NAMALWA (cell line): ENCODE measurements around the gene PTPRD.

Experiments used
- DNase-seq: peaks from one replicate; pipeline ENCODE4 v3.0.0-alpha.2; 2015; ENCODE audit warnings: low spot score

Gene PTPRD

DNA sequence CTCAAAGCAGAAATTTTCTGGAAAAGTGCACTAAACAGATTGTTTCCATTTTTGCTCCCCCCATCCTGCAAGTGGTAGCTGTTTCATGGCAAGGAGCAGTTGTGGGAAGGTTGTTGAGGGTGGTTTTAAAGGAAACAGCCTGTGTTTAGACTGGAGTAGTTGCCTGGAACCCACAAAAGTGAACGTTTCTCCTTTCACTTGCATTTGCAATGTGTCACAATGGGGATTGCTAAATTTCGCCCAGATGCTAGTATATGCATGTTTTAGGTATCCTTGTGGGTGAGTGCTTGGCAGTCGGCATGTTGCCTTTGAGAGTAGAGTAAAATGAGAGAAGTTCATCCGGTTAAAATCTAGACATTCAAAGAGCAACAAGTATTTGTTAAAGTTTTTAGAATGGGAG, 1713.3 kb downstream of the PTPRD start:
- no peak for DNase-seq

DNA sequence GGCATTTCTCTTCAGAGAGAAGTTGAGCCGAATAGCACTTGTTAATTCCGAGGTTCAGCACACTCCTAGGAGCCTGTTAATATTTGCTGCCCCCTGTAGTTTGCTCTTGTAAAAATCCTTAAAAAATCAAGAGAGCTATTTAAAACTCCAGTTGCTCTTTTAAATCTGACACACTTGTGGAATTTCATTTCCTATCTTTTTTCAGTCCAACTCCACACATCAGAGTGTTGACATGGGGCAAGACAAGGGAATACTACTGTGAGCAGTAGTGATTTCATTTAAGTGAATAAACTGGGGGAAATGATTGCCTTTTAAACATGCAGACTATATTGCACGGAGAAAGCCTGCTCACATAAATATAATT, 1717.0 kb downstream of the PTPRD start:
- DNase-seq: peak; percentile 61

DNA sequence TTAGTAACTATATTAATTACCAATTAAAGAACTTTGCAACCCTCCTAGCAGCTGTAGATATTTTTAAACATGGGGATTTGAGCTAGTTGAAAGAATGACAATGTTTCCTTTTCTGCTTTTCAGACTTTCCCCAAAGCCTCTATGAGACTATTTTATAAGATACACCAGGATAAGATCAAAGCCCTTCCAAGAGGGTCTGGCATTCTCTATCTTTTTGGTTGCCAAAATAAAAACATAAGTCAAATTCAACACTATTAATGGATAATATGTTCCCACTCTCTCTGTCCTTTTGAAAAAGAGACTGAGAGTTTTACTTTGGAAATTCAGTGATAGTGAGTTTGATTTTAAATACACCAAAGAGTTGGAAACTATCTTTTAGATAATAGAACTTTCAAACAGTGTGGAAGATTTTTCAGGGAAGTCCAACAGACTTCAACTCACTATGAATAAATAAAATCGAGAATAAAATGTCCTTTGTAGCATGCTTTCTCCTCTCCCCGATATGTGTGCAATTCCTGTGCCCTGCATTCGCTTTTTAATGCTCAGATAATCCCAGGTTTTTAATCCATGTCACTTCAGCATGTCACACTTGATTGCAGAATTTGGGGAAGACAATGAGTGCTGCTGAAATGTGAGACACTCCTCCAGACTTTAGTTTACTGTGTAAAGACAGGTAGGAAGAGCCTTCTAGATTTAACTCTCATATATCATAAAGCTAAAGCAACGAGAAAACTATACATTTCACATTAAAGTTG, 1717.5 kb downstream of the PTPRD start:
- no peak for DNase-seq

DNA sequence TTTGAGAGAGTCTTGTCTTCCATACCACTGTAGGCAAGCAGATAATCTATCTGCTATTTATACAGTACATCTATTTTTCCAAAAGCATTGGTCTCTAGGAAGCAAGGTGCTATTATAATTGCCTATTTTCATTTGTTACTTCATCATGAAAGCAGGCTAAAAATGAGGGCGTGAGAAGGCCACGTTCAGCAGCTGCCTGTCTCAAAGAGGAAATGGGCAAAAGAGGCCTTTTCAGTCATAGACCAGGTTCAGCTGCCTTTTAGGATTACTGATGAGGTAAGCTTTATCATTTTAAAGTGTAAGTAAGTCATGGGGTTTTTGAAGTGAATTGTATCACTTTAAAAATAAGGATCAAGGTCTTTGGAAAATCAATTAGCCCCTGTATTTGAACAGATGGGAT, 1722.1 kb downstream of the PTPRD start:
- DNase-seq: no peak

DNA sequence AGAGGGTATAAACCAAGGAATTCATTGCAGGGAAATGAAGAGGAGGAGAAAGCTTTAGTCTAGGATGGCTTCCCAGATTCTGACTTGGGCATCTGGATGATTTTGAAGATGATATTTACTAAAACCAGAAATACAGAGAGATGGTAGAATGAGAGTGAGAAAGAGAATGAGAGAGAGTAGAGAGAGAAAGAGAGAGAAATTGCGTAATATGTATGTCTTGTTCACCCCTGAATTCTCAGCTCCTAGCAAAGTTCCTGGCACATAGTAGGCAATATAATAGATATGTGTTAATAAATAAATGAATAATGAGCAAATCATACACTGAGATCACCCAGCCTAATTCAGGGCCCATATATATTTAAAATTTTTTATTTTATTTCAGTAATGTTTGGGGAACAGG, 1723.7 kb downstream of the PTPRD start:
- no peak for DNase-seq

GRCh38 chr9:8888591-8888990, 1724.2 kb downstream of the PTPRD start:
- no peak for DNase-seq

DNA sequence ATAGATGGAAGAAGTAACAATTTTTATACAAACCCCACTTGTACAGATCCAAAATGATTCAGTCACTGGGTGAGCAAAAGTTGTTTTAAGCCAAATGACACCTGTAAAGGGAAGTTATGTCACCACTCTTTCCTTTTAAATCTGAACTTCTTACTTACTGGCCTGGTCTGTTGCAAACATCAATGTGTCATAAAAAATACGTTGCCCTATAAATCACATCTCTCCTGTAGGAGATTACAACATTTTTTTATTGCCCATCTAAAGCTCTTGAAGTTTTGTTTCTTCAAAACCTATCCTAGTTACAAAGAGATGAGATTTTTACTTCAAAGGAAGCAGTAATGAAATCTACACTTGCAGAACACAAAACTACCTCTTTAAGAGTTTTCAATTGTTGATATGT, 1725.4 kb downstream of the PTPRD start:
- no peak for DNase-seq

DNA sequence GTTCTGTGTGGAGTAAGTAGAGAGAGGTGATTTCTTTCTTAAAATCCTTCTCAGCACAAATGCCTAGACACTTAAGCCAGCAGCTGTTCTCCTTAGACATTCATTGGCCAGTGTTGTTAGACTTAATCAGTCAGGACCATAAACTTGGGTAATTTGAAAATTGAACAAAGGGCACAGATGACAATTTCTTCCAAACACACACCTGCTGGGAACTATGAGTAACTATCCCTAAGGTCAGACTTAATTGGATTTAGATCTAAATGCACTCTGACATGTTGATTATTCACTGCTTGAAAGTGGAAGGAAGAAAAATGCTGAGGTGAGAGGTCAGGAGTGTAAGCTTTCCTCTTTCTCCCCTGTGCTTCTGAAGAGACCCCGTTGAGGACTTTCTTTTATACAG, 1729.5 kb downstream of the PTPRD start:
- DNase-seq: no peak

DNA sequence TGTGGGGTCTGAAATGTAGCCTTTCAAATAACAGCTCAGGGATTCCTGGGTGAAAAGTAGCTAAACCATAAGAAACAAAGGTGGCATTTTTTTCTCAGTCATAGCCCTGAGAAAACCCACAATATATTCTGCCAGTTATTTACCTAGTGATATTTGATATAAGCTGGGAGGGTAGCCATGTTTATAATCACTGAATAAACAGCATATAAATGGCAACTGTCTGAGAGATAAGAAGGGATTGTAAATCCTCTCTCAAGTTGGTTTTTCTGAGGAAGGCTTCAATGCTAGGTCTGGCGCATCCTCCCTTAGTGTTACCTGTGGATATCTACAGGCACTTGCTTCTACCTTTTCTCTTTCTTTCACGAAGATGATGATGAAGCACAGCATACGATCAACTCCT, 1732.7 kb downstream of the PTPRD start:
- DNase-seq: no peak

DNA sequence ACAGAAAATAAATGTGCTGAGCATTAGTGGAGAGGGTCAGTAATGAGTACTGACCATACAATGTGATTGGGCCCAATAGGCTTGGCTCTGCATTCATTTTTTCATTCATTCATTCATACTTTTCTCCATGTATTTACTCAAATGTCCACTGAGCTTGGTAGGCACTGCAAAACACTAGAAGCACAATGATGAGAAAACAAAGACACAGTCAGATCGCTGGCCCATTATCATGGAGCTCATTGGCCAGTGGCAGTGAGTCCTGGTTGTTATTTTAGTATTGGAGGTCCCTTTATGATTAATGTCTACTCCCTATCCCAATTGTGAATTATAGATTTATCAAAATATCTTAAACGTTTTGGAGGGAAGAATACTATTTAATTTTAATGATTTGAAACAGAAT, 1733.5 kb downstream of the PTPRD start:
- no peak for DNase-seq

DNA sequence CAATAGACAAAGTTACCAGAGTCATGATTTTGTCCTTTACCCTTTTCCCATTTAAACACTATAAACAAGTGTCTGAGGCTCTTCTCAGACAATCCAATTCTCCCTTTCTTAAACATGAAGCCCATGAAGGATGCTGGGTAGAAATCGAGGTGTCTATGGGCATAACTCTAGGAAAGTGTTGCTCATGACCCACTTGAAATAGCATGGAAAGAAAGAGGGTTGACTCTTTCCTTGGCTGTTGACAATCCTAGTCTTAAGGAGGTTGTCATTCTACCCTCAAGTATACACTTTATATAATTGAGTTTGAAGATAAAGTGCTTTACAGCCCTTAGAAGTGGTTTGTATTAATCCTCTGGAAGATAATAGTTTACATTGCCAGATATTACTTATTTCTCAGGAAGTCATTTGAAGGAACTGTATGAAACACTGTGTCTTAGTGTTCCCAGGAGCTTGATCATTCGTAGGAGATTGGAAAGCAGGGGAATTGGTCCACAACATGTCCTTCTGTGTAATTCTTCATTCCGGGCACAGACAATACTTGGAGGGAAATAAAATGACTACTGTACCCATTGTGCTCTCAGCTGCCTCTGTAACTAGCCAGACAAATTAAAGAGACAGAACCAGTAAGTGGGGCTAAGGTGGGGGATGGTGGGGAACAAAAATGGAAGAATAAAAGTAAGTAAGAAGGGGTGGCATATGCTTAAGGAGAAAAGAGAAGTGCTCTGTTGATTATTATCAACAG, 1734.9 kb downstream of the PTPRD start:
- no peak for DNase-seq

- DNase-seq: no peak
Observed at GRCh38 chr9:8876303-8876702, 1736.5 kb downstream of the PTPRD start.

DNA sequence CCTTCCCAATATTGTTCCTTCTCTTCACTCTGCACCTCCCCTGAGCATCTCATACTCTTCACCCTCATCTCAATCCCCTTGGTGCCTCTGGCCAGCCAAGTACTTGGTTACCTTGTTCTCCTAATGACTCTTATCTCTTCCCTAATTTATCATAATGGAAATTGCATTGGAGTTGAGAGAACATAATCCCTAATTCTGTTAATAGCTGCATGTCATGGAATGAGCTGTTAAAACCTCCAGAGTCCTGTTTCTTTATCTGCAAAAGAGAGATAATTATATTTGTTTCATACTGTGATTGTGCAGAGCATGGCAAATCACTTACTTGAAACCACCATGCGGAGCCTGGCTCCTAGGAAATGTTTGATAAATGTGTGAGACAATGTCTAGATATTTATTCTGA, 1738.3 kb downstream of the PTPRD start:
- DNase-seq: no peak

DNA sequence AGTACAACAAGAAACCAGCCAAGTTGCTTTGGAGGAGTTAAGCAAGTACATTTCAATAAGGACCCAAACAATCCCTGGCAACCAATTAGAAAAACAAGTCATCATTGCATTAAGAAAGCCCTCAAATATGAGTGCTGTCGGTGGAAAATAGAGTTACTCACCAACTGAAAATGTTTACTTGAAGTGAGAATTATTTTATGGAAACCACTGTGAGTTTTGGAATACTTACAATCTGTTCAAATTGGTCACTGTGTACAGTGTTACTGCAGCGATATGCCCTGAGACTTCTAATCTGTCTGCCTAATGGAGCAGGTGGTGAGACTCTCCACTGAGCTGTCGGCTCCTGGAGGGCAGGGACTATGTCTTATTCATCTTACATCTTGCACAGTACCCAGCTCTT, 1740.0 kb downstream of the PTPRD start:
- no peak for DNase-seq

GRCh38 chr9:8871796-8872445, 1740.9 kb downstream of the PTPRD start:
- DNase-seq: no peak

GRCh38 chr9:8871396-8871795, 1741.4 kb downstream of the PTPRD start:
- no peak for DNase-seq

DNA sequence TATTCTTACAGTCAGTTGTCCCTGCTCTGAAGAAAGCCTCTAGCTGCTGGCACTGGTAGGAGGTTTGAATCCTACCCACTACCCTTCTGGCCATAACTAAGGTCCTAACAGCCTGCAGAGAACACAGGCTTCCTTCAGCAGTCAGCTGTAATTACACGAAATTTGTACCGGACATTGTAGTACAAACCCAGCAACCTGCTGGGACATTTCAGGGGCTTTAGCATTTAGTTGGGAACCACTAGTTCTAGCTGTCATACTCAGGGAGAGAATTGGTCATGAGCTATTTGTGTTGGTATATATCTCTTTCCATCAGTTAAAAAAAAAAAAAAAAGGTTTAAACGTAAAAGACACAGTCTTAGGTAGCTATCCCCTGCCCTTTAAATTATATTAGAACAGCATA, 1743.0 kb downstream of the PTPRD start:
- DNase-seq: no peak

DNA sequence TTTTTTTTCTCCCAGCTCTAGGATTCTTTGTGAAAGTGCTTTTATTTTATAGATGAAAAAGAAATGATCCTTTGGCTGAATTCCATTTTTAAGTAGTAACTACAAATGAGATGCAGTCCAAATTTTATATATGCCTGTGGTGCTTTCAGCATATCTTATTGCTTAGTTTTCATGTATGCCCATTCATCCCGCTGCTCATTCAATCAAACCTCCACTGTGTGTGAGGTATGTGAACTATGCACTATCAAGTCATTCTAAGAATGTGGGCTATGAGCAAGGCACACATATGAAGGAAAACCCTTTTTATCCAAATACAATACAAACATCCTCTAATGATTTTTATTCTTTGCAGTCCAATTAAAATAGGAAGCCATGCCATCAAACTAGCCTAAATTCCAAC, 1744.2 kb downstream of the PTPRD start:
- no peak for DNase-seq

- no peak for DNase-seq
Observed at GRCh38 chr9:8867148-8867547, 1745.7 kb downstream of the PTPRD start.

DNA sequence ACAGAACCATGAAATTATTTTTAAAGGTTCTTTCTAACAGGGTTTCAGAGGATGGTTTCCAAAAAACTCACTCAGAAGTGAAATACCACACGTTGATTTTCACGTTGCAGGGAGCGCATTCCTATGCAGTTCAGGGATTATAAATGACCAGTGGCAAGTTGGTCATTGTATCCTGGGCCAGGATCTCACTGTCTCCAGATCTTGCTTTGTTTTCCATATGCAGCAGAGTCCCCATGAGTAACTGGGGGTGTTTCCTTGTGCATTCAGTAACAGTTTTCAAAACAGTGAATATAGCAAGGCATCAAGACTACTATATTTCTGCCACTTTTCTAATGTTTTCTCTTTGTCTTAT, 1748.3 kb downstream of the PTPRD start:
- no peak for DNase-seq

DNA sequence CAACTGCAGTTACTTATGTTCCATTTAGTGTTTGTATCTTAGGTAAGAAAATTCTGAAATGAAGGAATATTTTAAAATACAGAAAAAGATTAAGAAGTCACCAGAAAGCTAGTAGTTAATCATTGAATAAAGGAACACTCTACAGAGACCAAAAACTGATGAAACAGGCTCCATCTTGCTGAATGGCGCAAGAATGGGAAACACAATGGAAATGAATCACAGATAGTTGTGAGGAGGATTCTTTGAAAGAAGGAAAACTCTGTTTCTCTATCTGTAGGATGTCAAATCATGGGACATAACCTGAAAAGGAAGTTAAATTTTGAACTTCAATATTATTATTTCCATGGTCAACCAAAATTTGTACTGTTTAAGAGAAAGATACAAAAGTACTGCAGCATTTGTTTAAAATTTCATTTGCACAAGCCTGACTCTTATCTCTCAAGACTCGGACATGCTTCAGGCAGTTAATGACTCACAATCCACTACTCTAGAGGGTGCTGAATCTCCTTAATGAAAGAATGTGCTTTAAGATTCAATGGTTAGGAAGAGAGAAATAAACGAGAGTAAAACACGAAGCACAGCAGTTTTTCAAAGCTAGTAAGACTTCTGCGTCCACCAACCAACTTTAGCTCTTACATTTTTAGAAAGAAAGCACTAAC, 1748.8 kb downstream of the PTPRD start:
- no peak for DNase-seq

DNA sequence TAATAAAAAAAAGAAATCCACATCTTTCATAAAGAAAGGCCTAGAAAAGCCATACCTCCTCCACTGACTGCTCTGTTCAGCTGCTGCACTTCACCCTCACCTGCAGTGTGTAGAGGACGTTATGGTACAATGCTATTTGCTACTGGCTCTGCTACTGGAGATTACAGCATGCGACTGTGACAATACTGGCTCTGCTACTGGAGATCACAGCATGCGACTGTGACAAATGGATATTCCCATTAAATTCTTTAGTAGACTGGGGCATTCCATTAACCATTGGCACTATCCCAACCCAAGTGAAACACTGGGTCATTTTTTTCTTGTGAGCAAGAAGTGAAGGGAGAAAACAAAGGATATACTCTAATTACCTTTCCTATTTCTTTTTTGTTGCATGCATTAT, 1749.7 kb downstream of the PTPRD start:
- no peak for DNase-seq

DNA sequence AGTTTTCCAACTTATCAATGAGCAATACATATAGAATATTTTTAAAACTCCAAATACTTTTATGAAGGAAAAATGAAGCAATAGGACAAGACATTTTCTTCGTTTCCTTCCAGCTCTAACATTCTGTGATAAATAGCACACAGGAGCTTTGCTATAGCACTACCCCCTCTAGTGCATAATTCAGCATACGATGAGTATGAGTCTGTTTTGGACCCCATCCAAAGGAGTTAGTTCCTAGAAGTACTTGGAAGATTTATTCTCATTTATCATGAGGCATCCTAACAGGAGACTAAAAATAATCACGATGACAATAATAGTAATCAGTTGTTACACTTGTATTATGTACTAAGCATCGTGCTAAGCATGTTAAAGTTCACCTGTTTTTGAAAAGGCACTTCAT, 1751.9 kb downstream of the PTPRD start:
- no peak for DNase-seq
